HL-60 (cell line): ENCODE results near the gene ADCK1.
A peak's percentile ranks its signal among the peaks of the same experiment; 100 is the strongest.
"Not testable (repeated sequence)": the region's sequence is repeated elsewhere in the genome, so short reads cannot be mapped to it uniquely, and the experiment has no call there.

ENCODE experiments used
- DNase-seq, 2 experiments: peaks; one replicate each; pipeline ENCODE4 v3.0.0-alpha.2; 2010 to 2020; ENCODE audit warnings: low read depth in 1 of 2, low spot score in 1 of 2
- H3K27ac ChIP-seq: fragments of 250-450 bp; sonication (Bioruptor Pico); replicated peaks from 2 replicates; pipeline ENCODE4 v1.5.1; 2020; ENCODE audit warnings: mild to moderate bottlenecking, moderate library complexity
- H3K27me3 ChIP-seq: fragments of 250-450 bp; sonication (Bioruptor Pico); 2 replicates; pipeline ENCODE4 v1.5.1; 2021; ENCODE audit warnings: mild to moderate bottlenecking, moderate library complexity; ENCODE audit not compliant: insufficient read depth, poor library complexity, severe bottlenecking
- H3K4me3 ChIP-seq: replicated peaks from 2 replicates; pipeline ENCODE4 v1.5.1; 2011; ENCODE audit warnings: mild to moderate bottlenecking, control low read depth, low read length; ENCODE audit not compliant: insufficient read depth
- CTCF ChIP-seq: IDR thresholded peaks from one replicate; pipeline ENCODE4 v1.5.1; 2011; ENCODE audit warnings: low read length, control low read depth, inconsistent platforms; ENCODE audit not compliant: insufficient read depth
- GABPA ChIP-seq: IDR thresholded peaks from 2 replicates; pipeline ENCODE4 v1.6.1; 2012; ENCODE audit warnings: low read depth
- POLR2AphosphoS5 ChIP-seq: IDR thresholded peaks from 2 replicates; pipeline ENCODE4 v1.6.1; 2012; ENCODE audit warnings: low read depth
- REST ChIP-seq: IDR thresholded peaks from 2 replicates; pipeline ENCODE4 v1.6.1; 2012; ENCODE audit warnings: low read depth; ENCODE audit not compliant: insufficient replicate concordance
- SPI1 ChIP-seq: IDR thresholded peaks from 2 replicates; pipeline ENCODE4 v1.6.1; 2012; ENCODE audit warnings: low read depth, mild to moderate bottlenecking, borderline replicate concordance

ADCK1 gene

GRCh38 chr14:77791225-77791600 lies 8.7 kb upstream of the ADCK1 start:
- no peak overlapping the region for H3K27ac ChIP-seq
- no peaks in the 10 kb centered on the region for H3K27me3 ChIP-seq
- H3K4me3 ChIP-seq, result no peak overlapping the region
- TF ChIP-seq GABPA (no peak), REST (no peak), POLR2AphosphoS5 (no peak), CTCF (no peak), SPI1 (no peak)
- no peak for DNase-seq

GRCh38 chr14:77793255-77793654 lies 6.7 kb upstream of the ADCK1 start:
- DNase-seq, H3K27ac ChIP-seq, H3K27me3 ChIP-seq, H3K4me3 ChIP-seq: not testable (repeated sequence)

- no peak overlapping the region for H3K4me3 ChIP-seq
- H3K27me3 ChIP-seq, result no peaks in the 10 kb centered on the region
- TF ChIP-seq POLR2AphosphoS5 (no peak), GABPA (no peak), SPI1 (no peak), CTCF (no peak), REST (no peak)
- DNase-seq, result no peak
- no peak overlapping the region for H3K27ac ChIP-seq
These were observed 5.6 kb upstream of the ADCK1 start for GRCh38 chr14:77794357-77794756.

- not testable (repeated sequence) for H3K27me3 ChIP-seq, DNase-seq, H3K27ac ChIP-seq
- H3K4me3 ChIP-seq, result peak overlapping the region; percentile 59
These were observed 453 bp upstream of the ADCK1 start for GRCh38 chr14:77799456-77799855.

GRCh38 chr14:77800814-77801213 lies 905 bp downstream of the ADCK1 start:
- no peak for DNase-seq
- peak overlapping the region; percentile 66 for H3K27ac ChIP-seq
- no peaks in the 10 kb centered on the region for H3K27me3 ChIP-seq
- peak overlapping the region; percentile 59 for H3K4me3 ChIP-seq
- TF ChIP-seq CTCF (no peak), SPI1 (no peak), GABPA (no peak), REST (no peak), POLR2AphosphoS5 (no peak)
